K562 (cell line): ENCODE measurements around the gene PCDHGB1. TPM values are rescaled to one million over a fixed set of nuclear protein-coding genes. Genes with fewer than 3 reads are reported as not detected.

Experiments used
- C11orf30 ChIP-seq: fragments of 450-650 bp; IDR thresholded peaks from 2 replicates; pipeline ENCODE4 v1.6.1; 2016; ENCODE audit warnings: low read depth, mild to moderate bottlenecking
- E2F5 ChIP-seq: sonication (generic); formaldehyde crosslinking; IDR thresholded peaks from 2 replicates; pipeline ENCODE4 v1.8.0; 2022; ENCODE audit warnings: mild to moderate bottlenecking, missing genetic modification reagents
- KLF1 ChIP-seq: fragments of 450-650 bp; IDR thresholded peaks from 2 replicates; pipeline ENCODE4 v1.6.1; 2016; ENCODE audit warnings: missing genetic modification characterization, missing compliant biosample characterization
- MTA3 ChIP-seq: fragments of 450-650 bp; formaldehyde crosslinking; IDR thresholded peaks from 2 replicates; pipeline ENCODE4 v1.6.1; 2017; ENCODE audit warnings: mild to moderate bottlenecking, borderline replicate concordance
- POLR2AphosphoS5 ChIP-seq: IDR thresholded peaks from 2 replicates; pipeline ENCODE4 v1.6.1; 2011; ENCODE audit warnings: mild to moderate bottlenecking, low read depth, low read length, moderate library complexity; ENCODE audit not compliant: control insufficient read depth, insufficient read depth
- PYGO2 ChIP-seq: fragments of 450-650 bp; IDR thresholded peaks from 2 replicates; pipeline ENCODE4 v1.6.1; 2016; ENCODE audit warnings: mild to moderate bottlenecking, missing genetic modification characterization, moderate library complexity, missing compliant biosample characterization
- SP2 ChIP-seq: IDR thresholded peaks from 2 replicates; pipeline ENCODE4 v1.6.1; 2011; ENCODE audit warnings: mild to moderate bottlenecking, low read depth, low read length, moderate library complexity; ENCODE audit not compliant: poor library complexity, severe bottlenecking; ENCODE audit errors: extremely low read depth
- YY1 ChIP-seq, 3 experiments: IDR thresholded peaks; 2 replicates each; pipeline ENCODE4 v1.6.1; 2011; ENCODE audit warnings: low read length in 2 of 3, mild to moderate bottlenecking in 2 of 3, moderate library complexity in 2 of 3, borderline replicate concordance in 1 of 3, control low read depth in 1 of 3, low read depth in 1 of 3; ENCODE audit not compliant: insufficient read depth in 3 of 3, insufficient replicate concordance in 2 of 3, control insufficient read depth in 1 of 3, insufficient read length in 1 of 3; ENCODE audit errors: extremely low read depth in 1 of 3
- ZNF140 ChIP-seq: fragments of 250-450 bp; sonication (Bioruptor Pico); IDR thresholded peaks from 2 replicates; pipeline ENCODE4 v1.8.0; 2021; ENCODE audit warnings: moderate library complexity, mild to moderate bottlenecking, inconsistent platforms
- ZNF274 ChIP-seq: IDR thresholded peaks from 2 replicates; pipeline ENCODE4 v1.6.1; 2011; ENCODE audit warnings: low read depth, mild to moderate bottlenecking, low read length, moderate library complexity, borderline replicate concordance
- ZNF780A ChIP-seq: fragments of 250-450 bp; sonication (Bioruptor Pico); IDR thresholded peaks from 2 replicates; pipeline ENCODE4 v1.5.0; 2021; ENCODE audit warnings: mild to moderate bottlenecking
- polyA plus RNA-seq, 8 experiments: library from polyadenylated mRNA; depleted of rRNA in 4 of 8; stranded (reverse) in 5 of 8; unstranded in 3 of 8; fragments of >200 nt; fragmentation: Nextera tagmentation in 2 of 8; fragmentation: Illumina TruSeq in 1 of 8; extraction: Ambion mirVana in 2 of 8; extraction: Trizol in 1 of 8; gene quantifications; 2 replicates each; pipeline versions ENCODE4 v1.2.1 to v1.2.3, GENCODE V29; 2011 to 2014; ENCODE audit warnings: inconsistent platforms in 1 of 8, missing spikeins in 1 of 8
- total RNA-seq, 7 experiments: library from RNA; depleted of rRNA in 6 of 7; stranded (reverse); fragments of >200 nt in 6 of 7; fragmentation: Illumina TruSeq in 2 of 7; extraction: Trizol in 2 of 7; gene quantifications; 2 replicates each; pipeline versions ENCODE4 v1.2.1 to v1.2.3, GENCODE V29; 2011 to 2021; ENCODE audit warnings: low replicate concordance in 1 of 7
- TF ChIP-seq, protein P1 (sequence below): fragments of 450-650 bp; formaldehyde crosslinking; IDR thresholded peaks from 2 replicates; pipeline ENCODE4 v1.4.0; 2020; ENCODE audit warnings: mild to moderate bottlenecking, moderate library complexity
- TF ChIP-seq, protein P2 (sequence below), 2 experiments: fragments of 450-650 bp in 1 of 2; sonication (generic) in 1 of 2; formaldehyde crosslinking in 1 of 2; IDR thresholded peaks; 2 replicates each; pipeline versions ENCODE4 v1.7.1 to v1.9.0; 2016 to 2022; ENCODE audit warnings: inconsistent platforms in 1 of 2, mild to moderate bottlenecking in 1 of 2, missing genetic modification reagents in 1 of 2

Gene PCDHGB1
- total and polyA plus RNA-seq, 9 of the 15 experiments (the other 6 are each of a cell fraction or from before 2014, with no cell fraction given) = 0.06 to 0.20 (median 0.07) TPM; not detected in 2

GRCh38 chr5:141320225-141321169 lies 29.4 kb upstream of the PCDHGB1 start, which contains the start of gene TAF7 (continued):
- TF ChIP-seq, protein P1, sequence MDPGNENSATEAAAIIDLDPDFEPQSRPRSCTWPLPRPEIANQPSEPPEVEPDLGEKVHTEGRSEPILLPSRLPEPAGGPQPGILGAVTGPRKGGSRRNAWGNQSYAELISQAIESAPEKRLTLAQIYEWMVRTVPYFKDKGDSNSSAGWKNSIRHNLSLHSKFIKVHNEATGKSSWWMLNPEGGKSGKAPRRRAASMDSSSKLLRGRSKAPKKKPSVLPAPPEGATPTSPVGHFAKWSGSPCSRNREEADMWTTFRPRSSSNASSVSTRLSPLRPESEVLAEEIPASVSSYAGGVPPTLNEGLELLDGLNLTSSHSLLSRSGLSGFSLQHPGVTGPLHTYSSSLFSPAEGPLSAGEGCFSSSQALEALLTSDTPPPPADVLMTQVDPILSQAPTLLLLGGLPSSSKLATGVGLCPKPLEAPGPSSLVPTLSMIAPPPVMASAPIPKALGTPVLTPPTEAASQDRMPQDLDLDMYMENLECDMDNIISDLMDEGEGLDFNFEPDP (CRISPR knock-in tag) = no peak; the same call in 1 of the 2 replicates
- TF ChIP-seq POLR2AphosphoS5 (peak; percentile 89), PYGO2 (no peak), ZNF140 (CRISPR knock-in tag) (no peak), ZNF274 (no peak), E2F5 (CRISPR knock-in tag) (no peak), C11orf30 (peak; percentile 39), SP2 (peak; percentile 34), MTA3 (0 out of 2 replicates have a peak, but pooled peaks have one; percentile 47), YY1 (IDR thresholded peaks at IDR 0.05; ENCODE audit: borderline replicate concordance in 1 of 3, control insufficient read depth in 1 of 3, extremely low read depth in 1 of 3, insufficient read depth in 3 of 3, insufficient read length in 1 of 3, insufficient replicate concordance in 2 of 3, low read depth in 1 of 3, low read length in 2 of 3) (peak; percentile 73 to 96 (median 92)), KLF1 (tag) (peak; percentile 93), ZNF780A (CRISPR knock-in tag) (no peak)
- TF ChIP-seq, protein P2, sequence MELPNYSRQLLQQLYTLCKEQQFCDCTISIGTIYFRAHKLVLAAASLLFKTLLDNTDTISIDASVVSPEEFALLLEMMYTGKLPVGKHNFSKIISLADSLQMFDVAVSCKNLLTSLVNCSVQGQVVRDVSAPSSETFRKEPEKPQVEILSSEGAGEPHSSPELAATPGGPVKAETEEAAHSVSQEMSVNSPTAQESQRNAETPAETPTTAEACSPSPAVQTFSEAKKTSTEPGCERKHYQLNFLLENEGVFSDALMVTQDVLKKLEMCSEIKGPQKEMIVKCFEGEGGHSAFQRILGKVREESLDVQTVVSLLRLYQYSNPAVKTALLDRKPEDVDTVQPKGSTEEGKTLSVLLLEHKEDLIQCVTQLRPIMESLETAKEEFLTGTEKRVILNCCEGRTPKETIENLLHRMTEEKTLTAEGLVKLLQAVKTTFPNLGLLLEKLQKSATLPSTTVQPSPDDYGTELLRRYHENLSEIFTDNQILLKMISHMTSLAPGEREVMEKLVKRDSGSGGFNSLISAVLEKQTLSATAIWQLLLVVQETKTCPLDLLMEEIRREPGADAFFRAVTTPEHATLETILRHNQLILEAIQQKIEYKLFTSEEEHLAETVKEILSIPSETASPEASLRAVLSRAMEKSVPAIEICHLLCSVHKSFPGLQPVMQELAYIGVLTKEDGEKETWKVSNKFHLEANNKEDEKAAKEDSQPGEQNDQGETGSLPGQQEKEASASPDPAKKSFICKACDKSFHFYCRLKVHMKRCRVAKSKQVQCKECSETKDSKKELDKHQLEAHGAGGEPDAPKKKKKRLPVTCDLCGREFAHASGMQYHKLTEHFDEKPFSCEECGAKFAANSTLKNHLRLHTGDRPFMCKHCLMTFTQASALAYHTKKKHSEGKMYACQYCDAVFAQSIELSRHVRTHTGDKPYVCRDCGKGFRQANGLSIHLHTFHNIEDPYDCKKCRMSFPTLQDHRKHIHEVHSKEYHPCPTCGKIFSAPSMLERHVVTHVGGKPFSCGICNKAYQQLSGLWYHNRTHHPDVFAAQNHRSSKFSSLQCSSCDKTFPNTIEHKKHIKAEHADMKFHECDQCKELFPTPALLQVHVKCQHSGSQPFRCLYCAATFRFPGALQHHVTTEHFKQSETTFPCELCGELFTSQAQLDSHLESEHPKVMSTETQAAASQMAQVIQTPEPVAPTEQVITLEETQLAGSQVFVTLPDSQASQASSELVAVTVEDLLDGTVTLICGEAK (IDR thresholded peaks at IDR 0.05) = peak; percentile 81
- TF ChIP-seq, protein P2 (CRISPR knock-in tag; IDR thresholded peaks at IDR 0.05) = no peak
